ENCODE results near the gene IGF1R. TPM values are rescaled to one million over a fixed set of nuclear protein-coding genes. Genes with fewer than 3 reads are reported as not detected.

The IGF1R gene
- total and polyA plus RNA-seq, 2 donors (not counting 3 experiments of a cell fraction or from before 2014, with no cell fraction given): 16.1 to 59.1 TPM

DNA sequence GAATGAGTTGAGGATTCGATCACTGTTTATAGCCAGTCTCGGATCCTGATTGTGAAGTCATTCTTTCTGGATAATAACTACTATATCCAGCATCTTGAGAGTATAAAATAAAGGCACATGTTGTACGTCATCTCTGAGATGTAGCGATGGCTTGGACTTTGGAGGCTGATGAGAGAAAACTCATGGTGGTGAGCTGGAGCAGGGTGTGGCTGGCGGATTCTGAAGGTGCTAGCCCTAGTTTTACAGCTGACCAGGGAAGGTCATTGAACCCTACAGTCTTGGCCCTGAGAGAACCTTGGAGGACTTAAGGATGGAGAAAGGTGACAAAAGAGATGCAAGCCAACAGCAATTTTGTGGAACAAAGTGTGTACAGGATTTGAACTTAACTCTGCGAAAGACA lies 153.8 kb downstream of the IGF1R start:
- TF ChIP-seq JUN (IDR thresholded peaks at IDR 0.05; ENCODE audit: borderline replicate concordance, insufficient read depth, insufficient read length, low read depth) (no peak), POLR2A (IDR thresholded peaks at IDR 0.05; ENCODE audit: low read depth, low read length) (no peak), MAX (IDR thresholded peaks at IDR 0.05; ENCODE audit: insufficient read depth, insufficient read length) (no peak), MYC (IDR thresholded peaks at IDR 0.05; ENCODE audit: low read depth, low read length) (no peak), FOS (IDR thresholded peaks at IDR 0.05; ENCODE audit: borderline replicate concordance, insufficient read depth, low read length) (no peak), EZH2 (IDR thresholded peaks at IDR 0.05; ENCODE audit: borderline replicate concordance, low read depth, low read length, severe bottlenecking) (no peak), POLR2AphosphoS5 (IDR thresholded peaks at IDR 0.05; ENCODE audit: insufficient read depth, low read depth, low read length) (no peak), GATA2 (IDR thresholded peaks at IDR 0.05; ENCODE audit: insufficient read depth, insufficient read length, low read depth, low read length) (no peak)
- TF ChIP-seq, protein P1, sequence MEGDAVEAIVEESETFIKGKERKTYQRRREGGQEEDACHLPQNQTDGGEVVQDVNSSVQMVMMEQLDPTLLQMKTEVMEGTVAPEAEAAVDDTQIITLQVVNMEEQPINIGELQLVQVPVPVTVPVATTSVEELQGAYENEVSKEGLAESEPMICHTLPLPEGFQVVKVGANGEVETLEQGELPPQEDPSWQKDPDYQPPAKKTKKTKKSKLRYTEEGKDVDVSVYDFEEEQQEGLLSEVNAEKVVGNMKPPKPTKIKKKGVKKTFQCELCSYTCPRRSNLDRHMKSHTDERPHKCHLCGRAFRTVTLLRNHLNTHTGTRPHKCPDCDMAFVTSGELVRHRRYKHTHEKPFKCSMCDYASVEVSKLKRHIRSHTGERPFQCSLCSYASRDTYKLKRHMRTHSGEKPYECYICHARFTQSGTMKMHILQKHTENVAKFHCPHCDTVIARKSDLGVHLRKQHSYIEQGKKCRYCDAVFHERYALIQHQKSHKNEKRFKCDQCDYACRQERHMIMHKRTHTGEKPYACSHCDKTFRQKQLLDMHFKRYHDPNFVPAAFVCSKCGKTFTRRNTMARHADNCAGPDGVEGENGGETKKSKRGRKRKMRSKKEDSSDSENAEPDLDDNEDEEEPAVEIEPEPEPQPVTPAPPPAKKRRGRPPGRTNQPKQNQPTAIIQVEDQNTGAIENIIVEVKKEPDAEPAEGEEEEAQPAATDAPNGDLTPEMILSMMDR (IDR thresholded peaks at IDR 0.05; ENCODE audit: extremely low read depth in 1 of 2, insufficient read depth in 1 of 2, low read depth in 1 of 2, low read length in 2 of 2): no peak

More for the DNA sequence above, 153.8 kb downstream of the IGF1R start:
- Histone ChIP-seq H3K4me1 (ENCODE audit: control insufficient read depth, extremely low read depth, insufficient read depth, low read length) (peaks cover 42% of the 10 kb centered on the region), H4K20me1 (replicated peaks; ENCODE audit: control insufficient read depth, extremely low read depth, insufficient read depth, low read length) (no peaks in the 10 kb centered on the region), H3K27ac (ENCODE audit: insufficient read depth, low read depth, low read length) (no peak overlapping the region), H3K9ac (replicated peaks; ENCODE audit: extremely low read depth, insufficient read depth, low read length) (no peak overlapping the region), H3K9me1 (replicated peaks; ENCODE audit: control insufficient read depth, extremely low read depth, insufficient read depth, low read length) (no peaks in the 10 kb centered on the region), H3K79me2 (ENCODE audit: control insufficient read depth, insufficient read depth, low read length) (peaks cover 25% of the 10 kb centered on the region), H3K9me3 (replicated peaks; ENCODE audit: control insufficient read depth, insufficient read depth, low read length) (no peaks in the 10 kb centered on the region), H3K36me3 (ENCODE audit: control insufficient read depth in 2 of 2, extremely low read depth in 1 of 2, insufficient read depth in 2 of 2, low read length in 2 of 2) (no peaks in the 10 kb centered on the region), H2AFZ (ENCODE audit: low read depth, low read length) (no peak overlapping the region), H3K4me2 (ENCODE audit: insufficient read depth, low read length) (no peak overlapping the region), H3K4me3 (replicated peaks in 1 of 3; ENCODE audit: insufficient read depth in 1 of 3, low read depth in 1 of 3, low read length in 3 of 3) (no peak overlapping the region), H3K27me3 (ENCODE audit: control insufficient read depth in 2 of 2, insufficient read depth in 2 of 2, low read length in 2 of 2) (no peaks in the 10 kb centered on the region)
- FAIRE-seq (no peak), DNase-seq (ENCODE audit: low read depth, low spot score) (no peak)
- no TSS peak for BruUV-seq (replicated peaks)
- ChIA-PET POLR2A (no interaction called here), CTCF (interaction anchor here (1.9 to 3.1 kb wide), 2 partner anchors 49 to 113 kb away, joined by 6 to 19 read pairs; no protein-coding TSS in a partner anchor)
- dilution Hi-C loops (cut with MboI; ENCODE audit: extremely low pct_ligation_motif_present, low sequenced_read_pairs): no loop called here
- intact Hi-C loops (cut with micrococcal nuclease): loop anchor here (5.0 kb wide), 1 partner anchor 95 kb away; no protein-coding TSS in a partner anchor
